HepG2 (cell line): ENCODE data around the gene DTYMK. TPM values are rescaled to one million over a fixed set of nuclear protein-coding genes. Genes with fewer than 3 reads are reported as not detected.

Experiments
- HNRNPL ChIP-seq: fragments of 200-400 bp; formaldehyde crosslinking; IDR thresholded peaks from 2 replicates; pipeline ENCODE4 v1.6.1; 2017; ENCODE audit warnings: mild to moderate bottlenecking, low read depth, low read length
- MIER3 ChIP-seq: IDR thresholded peaks from 2 replicates; pipeline ENCODE4 v1.6.1; 2016; ENCODE audit warnings: missing compliant biosample characterization, borderline replicate concordance
- ZFP37 ChIP-seq: sonication (generic); formaldehyde crosslinking; IDR thresholded peaks from 2 replicates; pipeline ENCODE4 v1.4.0; 2020; ENCODE audit warnings: missing genetic modification reagents, borderline replicate concordance
- polyA plus RNA-seq, 8 experiments: library from polyadenylated mRNA; depleted of rRNA in 3 of 8; stranded (reverse) in 7 of 8; unstranded in 1 of 8; fragments of >200 nt; fragmentation: Illumina TruSeq in 4 of 8; extraction: Trizol in 4 of 8; gene quantifications; 2 replicates each; pipeline versions ENCODE4 v1.2.1 to v1.2.3, GENCODE V29; 2011 to 2016; ENCODE audit warnings: low read depth in 4 of 8, missing spikeins in 1 of 8, mixed read lengths in 1 of 8; ENCODE audit not compliant: insufficient read depth in 1 of 8
- total RNA-seq, 5 experiments: library from RNA; depleted of rRNA; stranded (reverse); fragments of >200 nt; fragmentation: Illumina TruSeq; extraction: Trizol; gene quantifications; 2 replicates each; pipeline ENCODE4 v1.2.3, GENCODE V29; 2016; ENCODE audit warnings: low read depth in 1 of 5
- TF ChIP-seq, protein P1 (sequence below): sonication (generic); formaldehyde crosslinking; IDR thresholded peaks from 2 replicates; pipeline ENCODE4 v1.9.0; 2021; ENCODE audit warnings: mild to moderate bottlenecking, missing genetic modification reagents
- TF ChIP-seq, protein P2 (sequence below): sonication (generic); formaldehyde crosslinking; IDR thresholded peaks from 2 replicates; pipeline ENCODE4 v1.8.1; 2023; ENCODE audit warnings: mild to moderate bottlenecking, moderate library complexity, missing genetic modification reagents
- TF ChIP-seq, protein P3 (sequence below): sonication (generic); formaldehyde crosslinking; IDR thresholded peaks from 2 replicates; pipeline ENCODE4 v1.9.0; 2021; ENCODE audit warnings: missing genetic modification reagents, borderline replicate concordance

DTYMK gene
- total and polyA plus RNA-seq, 2 of the 13 experiments (the other 11 are each of a cell fraction or from before 2014, with no cell fraction given), result 57.5 to 134 TPM

DNA sequence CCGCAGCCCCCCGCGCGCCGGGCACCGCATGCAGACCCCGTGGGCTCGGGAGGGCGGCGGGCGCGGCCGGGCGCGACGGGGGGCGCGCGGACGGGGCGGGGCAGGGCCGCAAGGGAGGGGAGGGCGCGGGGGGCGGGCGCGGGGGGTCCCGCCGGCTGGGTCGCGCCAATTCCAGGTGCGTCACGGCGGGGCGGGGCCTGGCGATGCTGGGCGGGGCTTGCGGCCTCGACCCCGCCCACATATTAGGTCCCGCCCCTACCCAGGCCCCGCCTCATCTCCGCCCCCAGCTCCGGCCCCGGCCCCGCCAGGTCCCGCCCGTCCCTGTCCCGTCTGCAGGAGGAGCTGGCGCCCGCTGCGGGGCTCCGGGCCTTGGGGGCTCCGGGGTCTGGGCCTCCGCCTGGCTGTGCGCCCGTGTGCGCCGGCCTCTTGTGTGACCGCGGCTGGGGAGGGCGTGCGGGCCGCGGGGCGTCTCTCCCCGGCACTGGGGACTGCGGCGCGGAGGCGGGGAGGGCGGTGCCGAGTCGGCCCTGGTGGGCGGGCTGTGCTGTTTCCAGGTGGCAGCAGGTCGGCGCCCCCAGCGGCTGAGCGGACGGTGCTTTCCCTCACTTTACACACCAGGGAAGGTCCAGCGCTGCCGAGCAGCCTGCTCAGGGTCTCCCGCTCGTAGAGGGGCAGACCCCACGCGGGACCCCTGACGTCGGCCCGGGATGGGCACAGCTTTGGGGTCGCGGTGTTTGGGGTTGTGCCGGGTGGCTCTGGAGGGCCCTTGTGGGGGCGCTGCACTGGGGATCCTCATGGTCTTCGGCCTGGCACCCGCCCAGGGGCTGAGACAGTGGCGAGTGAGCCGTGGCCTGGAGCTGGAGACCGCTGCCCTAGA lies 15.8 kb upstream of the DTYMK start (continued):
- TF ChIP-seq, protein P1, sequence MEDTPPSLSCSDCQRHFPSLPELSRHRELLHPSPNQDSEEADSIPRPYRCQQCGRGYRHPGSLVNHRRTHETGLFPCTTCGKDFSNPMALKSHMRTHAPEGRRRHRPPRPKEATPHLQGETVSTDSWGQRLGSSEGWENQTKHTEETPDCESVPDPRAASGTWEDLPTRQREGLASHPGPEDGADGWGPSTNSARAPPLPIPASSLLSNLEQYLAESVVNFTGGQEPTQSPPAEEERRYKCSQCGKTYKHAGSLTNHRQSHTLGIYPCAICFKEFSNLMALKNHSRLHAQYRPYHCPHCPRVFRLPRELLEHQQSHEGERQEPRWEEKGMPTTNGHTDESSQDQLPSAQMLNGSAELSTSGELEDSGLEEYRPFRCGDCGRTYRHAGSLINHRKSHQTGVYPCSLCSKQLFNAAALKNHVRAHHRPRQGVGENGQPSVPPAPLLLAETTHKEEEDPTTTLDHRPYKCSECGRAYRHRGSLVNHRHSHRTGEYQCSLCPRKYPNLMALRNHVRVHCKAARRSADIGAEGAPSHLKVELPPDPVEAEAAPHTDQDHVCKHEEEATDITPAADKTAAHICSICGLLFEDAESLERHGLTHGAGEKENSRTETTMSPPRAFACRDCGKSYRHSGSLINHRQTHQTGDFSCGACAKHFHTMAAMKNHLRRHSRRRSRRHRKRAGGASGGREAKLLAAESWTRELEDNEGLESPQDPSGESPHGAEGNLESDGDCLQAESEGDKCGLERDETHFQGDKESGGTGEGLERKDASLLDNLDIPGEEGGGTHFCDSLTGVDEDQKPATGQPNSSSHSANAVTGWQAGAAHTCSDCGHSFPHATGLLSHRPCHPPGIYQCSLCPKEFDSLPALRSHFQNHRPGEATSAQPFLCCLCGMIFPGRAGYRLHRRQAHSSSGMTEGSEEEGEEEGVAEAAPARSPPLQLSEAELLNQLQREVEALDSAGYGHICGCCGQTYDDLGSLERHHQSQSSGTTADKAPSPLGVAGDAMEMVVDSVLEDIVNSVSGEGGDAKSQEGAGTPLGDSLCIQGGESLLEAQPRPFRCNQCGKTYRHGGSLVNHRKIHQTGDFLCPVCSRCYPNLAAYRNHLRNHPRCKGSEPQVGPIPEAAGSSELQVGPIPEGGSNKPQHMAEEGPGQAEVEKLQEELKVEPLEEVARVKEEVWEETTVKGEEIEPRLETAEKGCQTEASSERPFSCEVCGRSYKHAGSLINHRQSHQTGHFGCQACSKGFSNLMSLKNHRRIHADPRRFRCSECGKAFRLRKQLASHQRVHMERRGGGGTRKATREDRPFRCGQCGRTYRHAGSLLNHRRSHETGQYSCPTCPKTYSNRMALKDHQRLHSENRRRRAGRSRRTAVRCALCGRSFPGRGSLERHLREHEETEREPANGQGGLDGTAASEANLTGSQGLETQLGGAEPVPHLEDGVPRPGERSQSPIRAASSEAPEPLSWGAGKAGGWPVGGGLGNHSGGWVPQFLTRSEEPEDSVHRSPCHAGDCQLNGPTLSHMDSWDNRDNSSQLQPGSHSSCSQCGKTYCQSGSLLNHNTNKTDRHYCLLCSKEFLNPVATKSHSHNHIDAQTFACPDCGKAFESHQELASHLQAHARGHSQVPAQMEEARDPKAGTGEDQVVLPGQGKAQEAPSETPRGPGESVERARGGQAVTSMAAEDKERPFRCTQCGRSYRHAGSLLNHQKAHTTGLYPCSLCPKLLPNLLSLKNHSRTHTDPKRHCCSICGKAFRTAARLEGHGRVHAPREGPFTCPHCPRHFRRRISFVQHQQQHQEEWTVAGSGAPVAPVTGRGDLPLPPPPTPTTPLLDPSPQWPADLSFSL (CRISPR knock-in tag), result no peak
- TF ChIP-seq, protein P2, sequence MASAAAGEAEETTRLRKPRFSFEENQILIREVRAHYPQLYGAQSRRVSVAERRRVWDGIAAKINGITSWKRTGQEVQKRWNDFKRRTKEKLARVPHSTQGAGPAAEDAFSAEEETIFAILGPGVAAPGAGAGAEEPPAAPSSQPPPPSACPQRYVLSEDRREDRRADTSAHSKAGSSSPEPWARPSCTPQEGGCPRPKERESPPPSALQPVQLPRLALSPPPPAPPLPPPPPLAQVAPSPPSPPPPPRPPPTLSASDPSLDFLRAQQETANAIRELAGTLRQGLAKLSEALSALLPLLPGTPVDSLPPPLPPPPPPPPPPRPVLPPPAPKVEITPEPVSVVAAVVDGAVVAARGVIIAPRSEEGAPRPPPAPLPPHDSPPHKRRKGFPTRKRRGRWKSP (CRISPR knock-in tag), result no peak
- TF ChIP-seq ZFP37 (CRISPR knock-in tag), result no peak
- TF ChIP-seq, protein P3, sequence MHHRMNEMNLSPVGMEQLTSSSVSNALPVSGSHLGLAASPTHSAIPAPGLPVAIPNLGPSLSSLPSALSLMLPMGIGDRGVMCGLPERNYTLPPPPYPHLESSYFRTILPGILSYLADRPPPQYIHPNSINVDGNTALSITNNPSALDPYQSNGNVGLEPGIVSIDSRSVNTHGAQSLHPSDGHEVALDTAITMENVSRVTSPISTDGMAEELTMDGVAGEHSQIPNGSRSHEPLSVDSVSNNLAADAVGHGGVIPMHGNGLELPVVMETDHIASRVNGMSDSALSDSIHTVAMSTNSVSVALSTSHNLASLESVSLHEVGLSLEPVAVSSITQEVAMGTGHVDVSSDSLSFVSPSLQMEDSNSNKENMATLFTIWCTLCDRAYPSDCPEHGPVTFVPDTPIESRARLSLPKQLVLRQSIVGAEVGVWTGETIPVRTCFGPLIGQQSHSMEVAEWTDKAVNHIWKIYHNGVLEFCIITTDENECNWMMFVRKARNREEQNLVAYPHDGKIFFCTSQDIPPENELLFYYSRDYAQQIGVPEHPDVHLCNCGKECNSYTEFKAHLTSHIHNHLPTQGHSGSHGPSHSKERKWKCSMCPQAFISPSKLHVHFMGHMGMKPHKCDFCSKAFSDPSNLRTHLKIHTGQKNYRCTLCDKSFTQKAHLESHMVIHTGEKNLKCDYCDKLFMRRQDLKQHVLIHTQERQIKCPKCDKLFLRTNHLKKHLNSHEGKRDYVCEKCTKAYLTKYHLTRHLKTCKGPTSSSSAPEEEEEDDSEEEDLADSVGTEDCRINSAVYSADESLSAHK (CRISPR knock-in tag), result 0 out of 2 replicates have a peak, but pooled peaks have one; percentile 24
- peak; percentile 32; the same call in 1 of the 2 replicates for TF ChIP-seq MIER3 (CRISPR knock-in tag)
- TF ChIP-seq HNRNPL, result no peak; the same call in 1 of the 2 replicates
